ENCODE measurements around the gene SMDT1.
"Not testable (repeated sequence)": the region's sequence is repeated elsewhere in the genome, so short reads cannot be mapped to it uniquely, and the experiment has no call there.

SMDT1 gene

DNA sequence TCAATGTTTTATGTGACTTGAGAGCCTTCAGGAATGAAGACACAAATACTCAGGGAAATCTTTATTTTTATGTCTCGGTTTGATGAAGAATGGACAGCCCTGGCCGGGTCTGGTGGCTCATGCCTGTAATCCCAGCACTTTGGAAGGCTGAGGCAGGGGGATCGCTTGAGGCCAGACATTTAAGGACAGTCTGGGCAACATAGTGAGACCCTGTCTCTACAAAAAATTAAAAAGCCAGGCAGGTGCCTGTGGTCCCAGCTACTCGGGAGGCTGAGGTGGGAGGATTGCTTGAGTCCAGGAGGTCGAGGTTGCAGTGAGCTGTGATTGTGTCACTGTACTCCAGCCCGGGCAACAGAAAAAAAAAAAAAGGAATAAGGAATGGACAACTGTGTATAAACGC lies 8.0 kb upstream of the SMDT1 start:
- not testable (repeated sequence) for DNase-seq

DNA sequence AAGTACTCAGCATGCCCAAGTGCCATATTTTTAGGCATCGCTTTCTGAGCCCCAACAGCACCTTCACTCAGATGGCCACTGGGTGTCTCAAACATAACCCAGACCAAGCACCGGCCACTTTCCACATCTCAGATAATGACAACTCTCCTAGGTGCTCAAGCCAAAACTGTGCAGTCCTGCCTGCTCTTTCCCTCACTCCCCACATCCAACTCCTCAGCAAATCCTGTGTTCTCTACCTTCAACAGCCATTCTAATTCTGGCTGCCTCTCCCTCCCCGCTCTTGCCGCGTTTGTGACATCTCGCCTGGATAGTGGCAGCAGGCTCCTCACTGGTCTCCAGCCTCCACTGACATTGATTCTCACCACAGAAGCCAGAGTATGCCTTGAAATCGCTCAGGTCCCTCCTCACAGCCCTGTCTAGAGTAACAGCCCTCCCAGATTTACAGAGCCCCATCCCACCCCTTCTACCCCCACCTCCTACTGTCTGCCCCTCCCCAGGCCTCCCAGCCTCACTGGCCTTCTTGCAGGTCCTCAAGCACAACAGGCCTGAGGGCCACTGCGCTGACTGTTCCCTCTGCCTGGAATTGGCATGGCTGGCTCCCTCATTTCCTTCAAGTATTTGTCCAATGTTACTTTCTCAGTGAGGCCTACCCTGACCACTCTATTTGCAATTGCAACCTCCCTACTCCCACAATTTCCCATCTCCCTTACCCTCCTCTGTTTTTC lies 6.7 kb upstream of the SMDT1 start:
- no peak for DNase-seq

DNA sequence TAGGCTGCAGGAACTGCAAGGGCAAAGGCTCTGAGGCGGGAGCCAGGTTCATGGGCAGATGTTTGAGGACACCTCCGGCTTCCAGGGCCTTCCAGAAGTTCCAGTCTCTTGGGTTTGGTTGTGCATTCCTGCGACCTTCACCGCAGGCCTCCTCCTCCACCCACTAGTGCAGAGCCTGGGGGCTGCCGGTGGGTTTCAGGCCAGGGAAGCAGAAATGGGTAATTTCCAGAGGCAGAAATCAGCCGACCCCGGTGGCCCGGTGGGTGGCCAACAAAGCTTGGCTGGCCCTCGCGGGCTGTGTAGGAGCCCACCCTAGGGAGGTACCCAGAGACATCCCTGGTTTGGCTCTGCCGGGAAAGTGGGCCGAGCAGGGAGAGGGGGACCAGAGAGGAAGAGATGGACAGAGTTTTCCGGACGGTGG lies 5.9 kb upstream of the SMDT1 start:
- no peak for DNase-seq

DNA sequence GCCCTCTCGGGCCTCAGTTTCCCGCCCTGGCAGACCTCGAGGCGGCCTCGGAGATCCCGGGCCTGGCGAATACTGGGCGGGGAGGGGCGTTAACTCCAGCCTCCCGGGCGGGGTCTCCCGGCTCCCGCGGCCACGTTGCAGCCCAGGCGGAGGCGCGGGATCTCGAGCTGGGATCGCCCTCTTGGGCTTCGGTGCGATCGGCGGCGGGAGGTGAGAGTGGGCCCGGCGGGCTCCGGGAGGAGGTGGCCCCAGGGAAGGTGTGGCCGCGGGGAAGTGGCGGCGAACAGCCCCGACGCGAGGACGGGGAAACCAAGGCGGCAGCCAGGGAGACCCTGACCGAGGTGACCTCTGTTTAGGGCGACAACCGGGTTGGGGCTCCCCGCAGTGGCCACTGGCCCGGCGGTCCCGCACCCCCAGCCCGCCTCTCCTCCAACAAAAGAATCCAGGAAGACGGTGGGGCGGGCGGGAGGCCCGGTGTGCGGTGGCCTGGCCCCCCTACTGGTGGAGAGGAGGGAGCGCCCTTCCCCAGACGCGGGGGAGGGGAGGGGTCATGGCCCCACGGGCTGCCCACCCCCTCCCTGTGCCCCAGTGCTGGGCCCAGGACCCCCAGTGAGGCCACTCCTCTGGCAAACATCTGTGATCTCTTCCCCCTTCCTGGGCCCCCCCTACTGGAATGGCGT lies 5.2 kb upstream of the SMDT1 start, which contains the start of gene PHETA2:
PHETA2 (plus strand) TSS at position 117 of the 680 bp plus-strand sequence. CDS start 3,046 bp downstream, outside the sequence.
- DNase-seq: no peak

DNA sequence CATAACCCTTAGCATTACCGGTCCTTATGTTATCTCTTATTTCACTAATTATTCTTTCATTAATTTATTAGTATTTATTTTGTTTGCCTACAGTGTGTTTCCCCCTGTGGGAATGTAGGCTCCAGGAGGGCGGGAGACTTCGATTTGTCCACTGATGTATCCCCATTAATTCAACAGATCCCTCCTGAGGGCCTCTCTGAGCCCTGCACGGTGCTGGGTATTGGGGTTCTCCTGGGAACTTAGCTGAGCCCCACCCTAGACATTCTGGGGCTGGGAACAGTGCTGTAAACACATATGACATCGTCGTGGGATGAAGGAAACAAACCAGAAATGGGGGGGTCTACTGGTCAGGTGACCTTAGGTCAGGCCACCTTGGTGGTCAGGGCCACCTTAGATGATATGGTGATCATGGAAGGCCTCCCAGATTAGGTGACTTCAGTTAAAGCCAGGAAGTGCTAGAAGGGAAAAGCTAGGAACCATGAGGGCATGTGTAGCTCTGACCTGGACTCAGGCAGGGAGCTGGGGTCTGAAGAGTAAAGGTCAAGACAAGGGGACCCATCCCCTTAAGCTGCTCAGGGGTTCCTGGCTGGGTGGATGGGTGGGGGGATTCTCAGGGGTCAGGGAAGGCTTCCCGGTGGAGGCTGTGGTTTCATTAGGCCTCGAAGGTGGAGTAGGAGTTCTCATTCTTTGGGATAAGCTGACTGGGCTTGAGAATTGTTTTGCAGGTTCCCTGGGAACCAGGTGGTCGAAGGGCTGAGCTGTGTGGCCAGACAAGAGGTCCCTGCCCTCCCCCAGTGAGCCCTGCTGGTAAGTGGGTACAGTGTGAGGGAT lies 4.4 kb upstream of the SMDT1 start:
- no peak for DNase-seq

DNA sequence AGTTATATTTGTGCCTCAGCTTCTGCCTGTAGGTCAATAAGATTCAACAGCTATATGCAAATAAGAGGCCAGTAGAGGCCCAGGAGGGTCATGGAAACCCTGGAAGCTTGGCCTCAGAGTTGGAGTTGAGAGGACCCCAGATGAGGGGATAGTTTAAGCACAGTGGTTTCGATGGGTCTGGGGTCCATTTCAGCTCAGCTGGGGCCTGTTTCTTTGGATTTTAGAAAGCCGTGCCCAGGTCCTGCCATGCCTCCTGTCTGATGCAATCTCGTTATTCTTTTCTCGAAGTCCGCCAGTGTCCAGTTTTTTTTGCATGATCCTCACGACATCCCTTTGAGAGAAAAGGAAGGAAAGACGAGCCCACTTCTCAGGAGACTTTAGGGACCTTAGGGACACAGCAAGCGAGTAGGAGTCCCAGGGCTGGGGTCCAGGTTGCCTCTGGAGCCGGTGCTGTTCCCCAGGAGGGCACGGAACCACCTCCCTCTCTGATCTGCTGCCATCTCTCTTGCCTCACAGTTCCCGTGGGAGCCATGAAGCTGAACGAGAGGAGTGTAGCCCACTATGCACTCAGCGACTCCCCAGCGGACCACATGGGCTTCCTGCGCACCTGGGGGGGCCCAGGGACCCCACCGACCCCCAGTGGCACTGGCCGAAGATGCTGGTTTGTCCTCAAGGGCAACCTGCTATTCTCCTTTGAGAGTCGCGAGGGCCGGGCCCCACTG lies 2.6 kb upstream of the SMDT1 start:
- DNase-seq: no peak

DNA sequence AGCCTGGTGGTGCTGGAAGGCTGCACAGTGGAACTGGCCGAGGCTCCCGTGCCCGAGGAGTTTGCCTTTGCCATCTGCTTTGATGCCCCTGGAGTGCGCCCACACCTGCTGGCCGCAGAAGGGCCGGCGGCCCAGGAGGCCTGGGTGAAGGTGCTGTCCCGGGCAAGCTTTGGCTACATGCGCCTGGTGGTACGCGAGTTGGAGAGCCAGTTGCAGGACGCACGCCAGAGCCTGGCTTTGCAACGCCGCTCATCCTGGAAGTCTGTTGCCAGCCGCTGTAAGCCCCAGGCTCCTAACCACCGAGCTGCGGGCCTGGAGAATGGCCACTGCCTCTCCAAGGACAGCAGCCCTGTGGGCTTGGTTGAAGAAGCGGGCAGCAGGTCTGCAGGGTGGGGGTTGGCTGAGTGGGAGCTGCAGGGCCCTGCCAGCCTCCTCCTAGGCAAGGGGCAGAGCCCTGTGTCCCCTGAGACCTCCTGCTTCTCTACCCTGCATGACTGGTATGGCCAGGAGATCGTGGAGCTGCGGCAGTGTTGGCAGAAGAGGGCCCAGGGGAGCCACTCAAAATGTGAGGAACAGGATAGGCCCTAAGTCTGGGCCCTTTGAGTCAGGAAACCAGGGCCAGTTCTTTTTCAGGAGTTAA lies 1.9 kb upstream of the SMDT1 start:
- DNase-seq: no peak

DNA sequence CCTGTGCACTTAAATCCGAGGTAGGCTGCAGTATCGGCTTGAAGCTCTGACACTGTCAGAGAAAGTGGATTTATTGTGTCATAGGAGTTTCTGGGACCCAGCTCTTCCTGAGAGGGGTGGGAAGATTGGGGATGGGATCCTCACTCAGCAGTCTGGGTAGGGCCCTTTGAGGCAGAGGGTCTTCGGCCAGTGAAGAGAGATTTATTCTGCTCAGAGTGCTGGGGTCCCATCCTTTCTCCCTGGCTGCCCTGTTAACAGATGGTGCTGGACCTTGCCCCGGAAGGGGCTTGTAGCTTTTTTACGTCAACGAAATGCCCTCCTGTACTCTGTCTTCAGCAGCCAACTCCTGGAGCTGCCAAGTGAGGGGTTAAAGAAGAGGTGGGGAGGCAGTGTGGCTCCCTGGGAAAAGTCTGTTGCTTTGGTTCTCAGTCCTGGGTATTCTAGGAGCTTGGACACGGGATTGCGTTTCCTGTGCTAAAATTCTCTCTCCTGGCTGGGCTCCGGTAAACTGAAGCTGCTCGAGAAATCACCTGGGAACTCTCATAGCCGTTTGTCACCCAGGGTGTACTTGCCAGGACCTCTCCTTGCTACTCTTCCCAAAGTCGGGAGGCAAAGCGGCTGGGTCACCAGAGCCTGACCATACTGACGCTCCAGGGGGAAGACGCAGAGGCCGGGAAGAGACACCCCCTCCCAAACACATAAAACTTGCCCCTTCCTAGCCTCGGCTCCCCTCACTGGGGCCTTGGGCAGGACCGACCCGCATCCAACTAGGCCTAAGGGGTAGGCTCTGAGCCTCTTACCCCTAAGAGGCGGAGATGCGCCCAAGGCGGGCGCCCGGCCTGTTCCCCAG lies 806 bp upstream of the SMDT1 start:
- DNase-seq: no peak

DNA sequence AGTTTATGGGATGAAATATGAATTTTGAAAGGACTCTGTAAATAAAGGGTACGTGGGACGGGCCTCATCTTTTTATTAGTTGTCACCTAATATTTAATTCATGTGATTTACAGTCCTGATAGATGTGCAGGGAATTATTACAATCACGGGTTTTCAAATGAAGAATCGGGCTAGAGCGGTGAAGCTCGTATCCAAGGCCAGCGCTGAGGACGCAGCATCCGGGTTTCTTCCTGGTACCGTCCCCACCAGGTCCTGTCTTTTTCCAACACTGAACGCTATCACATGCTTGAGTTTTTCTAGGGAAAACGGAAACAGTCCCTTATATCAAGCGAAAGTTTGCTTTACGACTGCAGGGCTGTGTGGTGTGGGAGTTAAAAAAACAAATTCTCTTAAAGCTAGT lies 787 bp downstream of the SMDT1 start:
- DNase-seq: no peak

DNA sequence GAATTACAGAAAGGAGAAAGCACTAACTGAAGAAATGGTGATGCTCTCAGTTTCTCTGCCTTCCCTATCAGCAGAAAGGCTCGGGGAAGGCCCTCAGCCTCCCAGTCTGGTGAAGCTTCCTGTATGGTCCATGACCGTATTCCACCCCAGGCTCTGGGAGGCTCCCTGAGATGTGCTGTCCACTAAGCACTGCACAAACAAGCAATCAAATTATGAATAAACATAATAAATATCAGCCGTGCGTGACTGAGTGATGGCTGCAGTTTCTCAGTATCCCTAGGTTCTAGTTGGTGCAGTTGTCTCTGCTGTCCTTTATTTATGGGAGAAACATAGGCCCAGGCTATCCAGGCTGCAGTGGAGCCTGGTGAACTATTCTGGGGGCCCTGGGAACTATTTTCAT lies 3.6 kb downstream of the SMDT1 start:
- DNase-seq: no peak

DNA sequence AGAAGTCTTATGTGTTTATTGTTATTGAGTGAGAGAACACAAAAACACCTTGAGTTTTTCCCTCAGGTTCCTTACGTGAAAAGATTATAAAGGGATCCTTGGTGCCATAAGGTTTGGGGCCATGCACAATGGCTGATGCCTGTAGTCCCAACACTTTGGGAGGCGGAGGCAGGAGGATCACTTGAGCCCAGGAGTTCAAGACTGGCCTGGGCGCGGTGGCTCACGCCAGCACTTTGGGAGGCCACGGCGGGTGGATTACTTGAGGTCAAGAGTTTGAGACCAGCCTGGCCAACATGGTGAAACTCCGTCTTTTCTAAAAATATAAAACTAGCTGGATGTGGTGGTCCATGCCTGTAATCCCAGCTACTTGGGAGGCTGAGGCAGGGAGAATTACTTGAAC lies 5.4 kb downstream of the SMDT1 start:
- no peak for DNase-seq

DNA sequence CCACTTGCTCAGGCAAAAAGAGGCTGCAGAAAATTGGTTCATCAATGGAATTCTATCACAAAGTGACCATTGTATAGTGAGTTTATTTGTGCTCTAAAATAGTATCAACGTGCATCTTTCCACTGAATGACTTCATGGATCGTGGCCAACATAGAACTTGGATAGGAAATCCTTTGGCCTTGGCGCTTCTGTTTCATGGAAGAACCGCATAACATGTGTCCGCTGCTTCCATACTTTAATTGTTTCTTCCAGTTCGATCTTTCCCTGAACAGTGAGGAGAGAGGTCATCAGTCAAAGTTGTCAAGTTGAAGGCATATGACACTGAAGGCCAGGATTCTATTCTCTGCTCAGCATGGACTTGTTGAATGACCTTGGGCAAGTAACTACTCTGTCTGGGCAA lies 6.6 kb downstream of the SMDT1 start:
- DNase-seq: no peak

DNA sequence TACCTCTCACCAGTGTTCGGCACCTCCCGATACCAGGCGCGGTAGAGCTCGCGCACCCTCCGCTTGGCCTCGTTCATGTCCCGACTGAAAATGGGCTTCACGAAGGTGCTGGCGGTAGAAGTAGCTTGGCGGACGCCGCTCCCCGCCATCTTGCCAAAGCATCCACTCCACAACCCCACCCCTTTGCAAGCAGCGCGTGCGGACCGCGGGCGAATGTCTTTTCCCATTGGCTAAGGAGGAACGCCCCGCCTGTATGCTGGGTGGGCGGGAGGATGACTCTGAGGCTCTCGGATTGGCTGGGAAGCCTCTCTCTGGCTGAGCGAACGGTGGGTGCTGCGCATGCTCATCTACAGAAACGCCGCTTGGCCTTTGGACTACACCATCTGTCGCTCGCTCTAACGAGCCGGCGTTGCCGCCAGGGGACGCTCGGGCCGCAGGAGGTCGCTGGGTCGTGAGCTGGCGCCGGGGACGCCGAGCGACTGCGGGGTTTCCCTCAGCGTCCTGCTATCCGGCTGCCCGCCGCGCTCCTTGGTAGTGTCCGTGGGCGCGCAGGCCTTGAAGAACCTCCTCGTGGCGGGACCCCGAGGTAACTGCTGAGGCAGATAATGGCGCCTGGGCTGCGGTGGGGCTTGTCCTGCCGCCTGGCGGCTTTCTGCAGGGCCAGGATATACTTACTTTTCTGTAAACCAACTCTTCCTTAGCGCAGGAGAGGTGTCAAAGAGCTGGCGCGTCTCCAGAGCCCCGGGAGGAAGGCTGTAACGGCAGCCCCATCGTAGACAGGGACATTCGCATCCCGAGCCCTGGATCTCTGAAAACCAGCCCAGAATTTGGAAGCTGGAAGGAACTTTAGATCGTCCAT lies 11.3 kb downstream of the SMDT1 start, which contains the start of gene NDUFA6:
NDUFA6 (minus strand) TSS at position 177 of the 859 bp plus-strand sequence; CDS start at position 149, 28 bp downstream.
- peak; percentile 90 for DNase-seq

DNA sequence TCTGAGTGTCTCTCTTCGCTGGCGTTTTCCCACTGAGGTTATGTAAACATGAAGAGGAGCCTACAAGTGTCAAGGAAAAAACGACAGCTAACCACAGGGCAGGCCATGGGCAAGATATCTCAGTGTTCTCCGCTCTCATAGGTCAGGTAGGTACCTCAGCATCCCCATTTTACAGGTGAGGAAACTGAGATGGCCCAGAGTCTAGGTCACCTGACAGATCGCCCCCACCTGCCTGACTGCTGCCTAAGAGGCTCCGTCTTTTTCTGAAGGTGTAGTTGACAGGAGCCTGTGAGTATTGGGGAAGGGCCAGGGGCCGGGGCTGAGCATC lies 11.9 kb downstream of the SMDT1 start:
- DNase-seq: no peak

DNA sequence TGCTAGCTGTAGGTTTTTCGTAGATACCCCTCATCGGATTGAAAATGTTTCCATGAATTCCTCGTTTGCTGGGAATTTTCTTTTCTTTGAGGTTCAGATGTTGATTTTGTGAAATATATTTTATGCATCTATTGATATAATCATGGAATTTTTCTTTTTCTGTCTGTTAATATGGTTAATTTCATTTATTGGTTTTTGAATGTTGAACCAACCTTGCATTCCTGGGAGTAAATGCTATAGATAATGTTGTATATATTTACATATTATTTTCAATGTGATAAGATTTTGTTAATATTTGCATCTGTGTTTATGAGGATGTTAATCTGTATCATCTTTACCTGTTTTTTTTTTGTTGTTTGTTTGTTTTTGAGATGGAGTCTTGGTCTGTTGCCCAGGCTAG lies 21.7 kb downstream of the SMDT1 start:
- DNase-seq: no peak

DNA sequence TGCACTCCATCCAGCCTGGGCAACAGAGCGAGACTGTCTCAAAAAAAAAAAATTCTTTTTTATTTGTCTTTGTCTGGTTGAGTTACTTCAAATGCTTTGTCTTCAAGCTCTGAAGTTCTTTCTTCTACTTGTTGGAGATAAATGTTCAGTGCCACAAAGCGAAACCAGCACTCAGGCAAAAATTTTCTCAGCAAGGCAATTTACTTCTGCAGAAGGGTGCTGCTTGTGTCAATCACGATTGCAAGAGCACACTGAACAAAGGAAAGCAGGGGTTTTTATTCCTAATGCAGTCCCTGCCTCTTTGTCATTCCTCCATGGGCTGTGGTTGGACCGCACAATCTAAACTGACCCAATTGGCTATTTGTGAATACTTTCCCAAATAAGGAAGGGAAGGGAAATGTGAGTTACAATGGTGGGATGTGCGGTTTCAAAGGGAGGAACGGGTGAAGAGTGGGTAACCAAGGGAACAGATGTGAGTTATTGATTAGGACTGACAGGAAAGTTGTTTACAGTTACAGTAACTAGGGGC lies 24.9 kb downstream of the SMDT1 start:
- DNase-seq: not testable (repeated sequence)

DNA sequence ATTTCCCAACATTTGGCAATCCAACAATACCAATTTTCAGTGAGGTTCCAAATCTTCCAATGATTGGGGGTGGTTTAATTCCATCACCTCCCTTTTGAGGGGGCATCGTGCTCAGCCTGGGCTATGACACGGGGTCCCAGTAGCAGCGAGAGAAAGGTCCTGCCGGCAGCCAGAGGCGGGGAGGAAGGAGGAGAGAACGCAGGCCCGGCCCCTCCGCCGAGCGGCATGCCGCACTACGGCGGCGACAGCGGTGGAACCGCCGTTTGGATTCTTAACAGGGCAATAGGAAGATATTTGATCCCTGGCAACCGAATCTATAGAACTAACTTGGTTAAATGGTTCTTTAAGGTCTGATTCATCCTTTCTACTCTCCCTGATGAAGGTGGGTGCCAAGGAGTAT lies 29.3 kb downstream of the SMDT1 start:
- DNase-seq: no peak

DNA sequence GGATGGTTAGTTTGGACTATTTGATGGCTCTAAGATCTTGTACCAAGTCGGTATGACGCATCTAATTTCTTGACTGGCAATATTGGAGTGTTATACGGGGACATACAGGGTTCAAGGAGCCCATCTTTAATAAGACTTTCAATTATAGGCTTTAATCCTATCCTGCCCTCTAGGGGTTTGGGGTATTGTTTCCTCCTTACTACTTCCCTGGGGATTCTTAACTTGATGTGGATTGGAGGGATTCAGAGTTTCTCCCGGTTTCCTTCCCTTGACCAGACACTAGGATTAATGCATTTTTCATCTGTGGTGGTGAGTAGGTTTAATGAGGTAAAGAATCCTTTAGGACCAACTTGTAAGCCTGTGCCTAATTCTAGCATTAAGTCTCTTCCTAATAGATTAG lies 32.3 kb downstream of the SMDT1 start:
- DNase-seq: no peak

DNA sequence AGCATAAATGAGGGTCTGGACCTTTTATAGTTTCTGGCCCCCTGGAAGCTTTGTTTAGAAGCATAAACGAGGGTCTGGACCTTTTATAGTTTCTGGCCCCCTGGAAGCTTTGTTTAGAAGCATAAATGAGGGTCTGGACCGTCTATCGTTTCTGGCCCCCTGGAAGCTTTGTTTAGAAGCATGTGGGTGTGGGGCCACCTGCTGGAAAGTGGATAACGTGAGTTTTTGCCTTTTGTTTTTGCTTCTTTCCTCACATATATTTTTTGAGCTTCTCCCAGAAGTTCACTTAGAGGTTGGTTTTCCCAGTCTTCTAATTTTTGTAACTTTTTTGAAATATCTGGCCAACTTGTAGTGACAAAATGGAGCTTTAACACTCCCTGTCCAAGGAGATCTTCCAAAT lies 33.3 kb downstream of the SMDT1 start:
- not testable (repeated sequence) for DNase-seq

DNA sequence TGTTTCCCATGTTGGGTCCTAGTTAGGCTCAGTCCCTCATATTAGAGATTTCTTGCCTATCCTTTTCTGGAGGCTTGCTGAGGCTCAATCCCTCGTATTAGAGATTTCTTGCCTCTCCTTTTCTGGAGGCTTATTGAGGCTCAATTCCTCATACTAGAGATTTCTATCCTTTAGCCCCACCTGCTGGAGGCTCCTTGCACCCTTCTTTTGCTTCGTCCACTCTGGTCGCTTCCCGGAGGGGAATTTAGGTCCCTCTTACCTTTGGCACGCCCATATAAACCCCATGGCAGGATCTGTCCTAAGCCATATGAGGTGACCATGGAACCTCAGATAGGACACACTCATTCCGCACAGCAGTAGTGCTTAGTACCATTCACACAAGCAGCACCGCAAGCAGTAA lies 35.2 kb downstream of the SMDT1 start:
- DNase-seq: no peak

Measured in NCI-H2107 (cell line).